Kasumi-1 (cell line): ENCODE results near the gene XRN2.
"Not testable (repeated sequence)": the region's sequence is repeated elsewhere in the genome, so short reads cannot be mapped to it uniquely, and the experiment has no call there.

Experiments
- DNase-seq, 2 experiments: peaks; one replicate each; lab custom pipeline; 2025; lab: John Stamatoyannopoulos, UW

XRN2 gene

GRCh38 chr20:21352703-21353102 is 49.6 kb downstream of the XRN2 start:
- DNase-seq: no peak

- no peak for DNase-seq
These were observed 50.1 kb downstream of the XRN2 start for GRCh38 chr20:21353236-21353635.

GRCh38 chr20:21355981-21356380 is 52.9 kb downstream of the XRN2 start:
- DNase-seq: no peak

- no peak for DNase-seq
These were observed 53.3 kb downstream of the XRN2 start for GRCh38 chr20:21356386-21356785.

GRCh38 chr20:21357844-21358243 is 54.7 kb downstream of the XRN2 start:
- DNase-seq: no peak

GRCh38 chr20:21358737-21359136 is 55.6 kb downstream of the XRN2 start:
- no peak for DNase-seq

- DNase-seq: no peak
These were observed 57.6 kb downstream of the XRN2 start for GRCh38 chr20:21360705-21361104.

- peak; percentile 67 to 78 for DNase-seq
These were observed 58.1 kb downstream of the XRN2 start for GRCh38 chr20:21361266-21361665.

GRCh38 chr20:21364413-21364812 is 61.3 kb downstream of the XRN2 start:
- no peak for DNase-seq

- DNase-seq: no peak
These were observed 62.6 kb downstream of the XRN2 start for GRCh38 chr20:21365771-21366170.

GRCh38 chr20:21366273-21366672 is 63.1 kb downstream of the XRN2 start:
- not testable (repeated sequence) for DNase-seq

- DNase-seq: no peak
These were observed 65.7 kb downstream of the XRN2 start for GRCh38 chr20:21368791-21369190.

GRCh38 chr20:21371193-21371592 is 68.1 kb downstream of the XRN2 start:
- DNase-seq: no peak

GRCh38 chr20:21372016-21372415 is 68.9 kb downstream of the XRN2 start:
- no peak for DNase-seq

GRCh38 chr20:21373436-21373835 is 70.3 kb downstream of the XRN2 start:
- DNase-seq: no peak

- no peak for DNase-seq
These were observed 73.5 kb downstream of the XRN2 start for GRCh38 chr20:21376626-21377025.

- DNase-seq: no peak
These were observed 74.6 kb downstream of the XRN2 start for GRCh38 chr20:21377701-21378100.

- no peak for DNase-seq
These were observed 75.1 kb downstream of the XRN2 start for GRCh38 chr20:21378259-21378658.

GRCh38 chr20:21380711-21381110 is 77.6 kb downstream of the XRN2 start:
- no peak for DNase-seq

GRCh38 chr20:21381619-21382018 is 78.5 kb downstream of the XRN2 start:
- DNase-seq: no peak

GRCh38 chr20:21384308-21384892 is 81.3 kb downstream of the XRN2 start:
- DNase-seq: no peak

GRCh38 chr20:21386111-21386510 is 83.0 kb downstream of the XRN2 start:
- no peak for DNase-seq

- DNase-seq: no peak
These were observed 84.4 kb downstream of the XRN2 start for GRCh38 chr20:21387528-21387927.

GRCh38 chr20:21388566-21388965 is 85.4 kb downstream of the XRN2 start:
- DNase-seq: no peak

GRCh38 chr20:21389368-21389767 is 86.2 kb downstream of the XRN2 start:
- no peak for DNase-seq
